H1 (cell line): Measurements from ENCODE around the gene DPYSL4.

ENCODE experiments used
- CREB1 ChIP-seq: IDR thresholded peaks from 2 replicates; pipeline ENCODE4 v1.6.1; 2012; ENCODE audit warnings: inconsistent platforms
- CTCF ChIP-seq, 3 experiments: IDR thresholded peaks; 1 replicate in 2 of 3; 2 replicates in 1 of 3; pipeline versions ENCODE4 v1.5.1 to v1.6.1; 2011; ENCODE audit warnings: low read length in 3 of 3, mild to moderate bottlenecking in 3 of 3, inconsistent platforms in 2 of 3, low read depth in 1 of 3, moderate library complexity in 1 of 3; ENCODE audit not compliant: insufficient read depth in 1 of 3; ENCODE audit errors: control extremely low read depth in 1 of 3
- NRF1 ChIP-seq: IDR thresholded peaks from 2 replicates; pipeline ENCODE4 v1.6.1; 2011; ENCODE audit warnings: mild to moderate bottlenecking, low read depth, low read length, improper control_type of control experiment
- POLR2A ChIP-seq, 2 experiments: IDR thresholded peaks; 1 replicate in 1 of 2; 2 replicates in 1 of 2; pipeline ENCODE4 v1.6.1; 2011; ENCODE audit warnings: low read depth in 2 of 2, low read length in 2 of 2, mild to moderate bottlenecking in 2 of 2; ENCODE audit errors: control extremely low read depth in 1 of 2
- POLR2AphosphoS5 ChIP-seq: IDR thresholded peaks from 2 replicates; pipeline ENCODE4 v1.6.1; 2011; ENCODE audit warnings: low read depth, low read length
- TF ChIP-seq, protein P1 (sequence below): IDR thresholded peaks from 2 replicates; pipeline ENCODE4 v1.6.1; 2012; ENCODE audit warnings: low read length, inconsistent platforms

DNA sequence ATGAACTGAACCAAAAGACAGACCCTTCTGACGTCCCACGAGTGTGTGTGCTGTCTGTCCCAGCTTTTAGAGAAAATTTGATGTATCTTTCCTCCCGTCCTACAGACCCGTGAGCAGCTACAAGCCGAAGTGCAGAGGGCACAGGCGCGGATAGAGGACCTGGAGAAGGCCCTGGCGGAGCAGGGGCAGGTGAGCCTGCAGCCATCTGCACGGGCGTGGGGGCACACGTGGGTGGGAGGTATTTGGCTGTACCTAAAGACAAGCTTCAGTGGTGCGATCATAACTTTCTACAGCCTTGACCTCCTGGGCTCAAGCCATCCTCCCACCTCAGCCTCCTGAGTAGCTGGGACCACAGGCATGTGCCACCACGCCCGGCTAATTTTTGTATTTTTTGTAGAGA is 41.7 kb upstream of the DPYSL4 start:
- TF ChIP-seq, protein P1, sequence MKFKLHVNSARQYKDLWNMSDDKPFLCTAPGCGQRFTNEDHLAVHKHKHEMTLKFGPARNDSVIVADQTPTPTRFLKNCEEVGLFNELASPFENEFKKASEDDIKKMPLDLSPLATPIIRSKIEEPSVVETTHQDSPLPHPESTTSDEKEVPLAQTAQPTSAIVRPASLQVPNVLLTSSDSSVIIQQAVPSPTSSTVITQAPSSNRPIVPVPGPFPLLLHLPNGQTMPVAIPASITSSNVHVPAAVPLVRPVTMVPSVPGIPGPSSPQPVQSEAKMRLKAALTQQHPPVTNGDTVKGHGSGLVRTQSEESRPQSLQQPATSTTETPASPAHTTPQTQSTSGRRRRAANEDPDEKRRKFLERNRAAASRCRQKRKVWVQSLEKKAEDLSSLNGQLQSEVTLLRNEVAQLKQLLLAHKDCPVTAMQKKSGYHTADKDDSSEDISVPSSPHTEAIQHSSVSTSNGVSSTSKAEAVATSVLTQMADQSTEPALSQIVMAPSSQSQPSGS = no peak
- TF ChIP-seq CREB1 = no peak
- TF ChIP-seq CTCF (IDR thresholded peaks at IDR 0.05; ENCODE audit: control extremely low read depth in 1 of 3, insufficient read depth in 1 of 3, low read depth in 1 of 3, low read length in 3 of 3) = no peak
- TF ChIP-seq POLR2A (IDR thresholded peaks at IDR 0.05; ENCODE audit: control extremely low read depth in 1 of 2, low read depth in 2 of 2, low read length in 2 of 2) = no peak
- no peak for TF ChIP-seq NRF1
- TF ChIP-seq POLR2AphosphoS5 = no peak
